H9 (cell line): ENCODE results near the gene SYNGR4. TPM values are rescaled to one million over a fixed set of nuclear protein-coding genes. Genes with fewer than 3 reads are reported as not detected.
"Not testable (repeated sequence)": the region's sequence is repeated elsewhere in the genome, so short reads cannot be mapped to it uniquely, and the experiment has no call there.

Experiments used
- DNase-seq: peaks from one replicate; pipeline ENCODE4 v3.0.0-alpha.2; 2017
- H2AFZ ChIP-seq: one replicate; pipeline ENCODE4 v1.6.1; 2013; ENCODE audit warnings: mild to moderate bottlenecking, low read length, control low read depth, moderate library complexity
- H2AK5ac ChIP-seq: 2 replicates; pipeline ENCODE4 v1.6.1; 2013; ENCODE audit warnings: low read length, control low read depth, mixed read lengths; ENCODE audit not compliant: insufficient read length
- H2BK120ac ChIP-seq: one replicate; pipeline ENCODE4 v1.6.1; 2013; ENCODE audit warnings: low read depth, mild to moderate bottlenecking, low read length, control low read depth, inconsistent platforms; ENCODE audit not compliant: poor library complexity, severe bottlenecking
- H2BK12ac ChIP-seq: 2 replicates; pipeline ENCODE4 v1.6.1; 2013; ENCODE audit warnings: low read length, control low read depth, mixed read lengths, low read depth; ENCODE audit not compliant: insufficient read length
- H2BK15ac ChIP-seq: 2 replicates; pipeline ENCODE4 v1.6.1; 2013; ENCODE audit warnings: low read depth, low read length, control low read depth
- H2BK20ac ChIP-seq: one replicate; pipeline ENCODE4 v1.6.1; 2013; ENCODE audit warnings: low read depth, mild to moderate bottlenecking, low read length, control low read depth, inconsistent platforms; ENCODE audit not compliant: poor library complexity, severe bottlenecking
- H2BK5ac ChIP-seq: 2 replicates; pipeline ENCODE4 v1.6.1; 2013; ENCODE audit warnings: low read length, control low read depth, mixed read lengths; ENCODE audit not compliant: insufficient read length
- H3K14ac ChIP-seq: 2 replicates; pipeline ENCODE4 v1.6.1; 2013; ENCODE audit warnings: low read length, control low read depth; ENCODE audit not compliant: insufficient read depth
- H3K18ac ChIP-seq: 2 replicates; pipeline ENCODE4 v1.6.1; 2013; ENCODE audit warnings: low read depth, mild to moderate bottlenecking, mixed read lengths, low read length, control low read depth; ENCODE audit not compliant: insufficient read length
- H3K23ac ChIP-seq: 2 replicates; pipeline ENCODE4 v1.6.1; 2013; ENCODE audit warnings: low read length, control low read depth, mixed read lengths, low read depth; ENCODE audit not compliant: insufficient read length
- H3K23me2 ChIP-seq: 2 replicates; pipeline ENCODE4 v1.6.1; 2013; ENCODE audit warnings: low read depth, mild to moderate bottlenecking, mixed read lengths, low read length, control low read depth; ENCODE audit not compliant: insufficient read length, poor library complexity, severe bottlenecking
- H3K27ac ChIP-seq: 2 replicates; pipeline ENCODE4 v1.5.1; 2013; ENCODE audit warnings: low read length, control low read depth, mixed read lengths, low read depth; ENCODE audit not compliant: insufficient read length
- H3K27me3 ChIP-seq: 2 replicates; pipeline ENCODE4 v1.6.1; 2013; ENCODE audit warnings: low read length, control low read depth, inconsistent platforms; ENCODE audit not compliant: insufficient read depth
- H3K4ac ChIP-seq: 2 replicates; pipeline ENCODE4 v1.6.1; 2013; ENCODE audit warnings: low read depth, mild to moderate bottlenecking, control low read depth, inconsistent platforms, low read length, moderate library complexity
- H3K4me1 ChIP-seq: 2 replicates; pipeline ENCODE4 v1.6.1; 2013; ENCODE audit warnings: low read length, control low read depth, inconsistent platforms; ENCODE audit not compliant: insufficient read depth
- H3K4me2 ChIP-seq: 2 replicates; pipeline ENCODE4 v1.6.1; 2013; ENCODE audit warnings: low read length, control low read depth, mixed read lengths; ENCODE audit not compliant: insufficient read length, insufficient read depth
- H3K56ac ChIP-seq: 2 replicates; pipeline ENCODE4 v1.6.1; 2013; ENCODE audit warnings: low read depth, mild to moderate bottlenecking, mixed read lengths, low read length, control low read depth; ENCODE audit not compliant: insufficient read length
- H3K79me1 ChIP-seq: 2 replicates; pipeline ENCODE4 v1.6.1; 2013; ENCODE audit warnings: low read depth, mild to moderate bottlenecking, moderate library complexity, low read length, control low read depth, inconsistent platforms; ENCODE audit not compliant: insufficient read depth, poor library complexity, severe bottlenecking
- H3K79me2 ChIP-seq: 2 replicates; pipeline ENCODE4 v1.6.1; 2013; ENCODE audit warnings: low read length, control low read depth, inconsistent platforms; ENCODE audit not compliant: insufficient read depth
- H3K9ac ChIP-seq: 2 replicates; pipeline ENCODE4 v1.6.1; 2013; ENCODE audit warnings: low read length, control low read depth, mixed read lengths; ENCODE audit not compliant: insufficient read length; ENCODE audit errors: extremely low read depth
- H3K9me3 ChIP-seq: one replicate; pipeline ENCODE4 v1.6.1; 2013; ENCODE audit warnings: low read depth, low read length, inconsistent platforms; ENCODE audit not compliant: control insufficient read depth
- H3T11ph ChIP-seq: one replicate; pipeline ENCODE4 v1.6.1; 2013; ENCODE audit warnings: mild to moderate bottlenecking, low read length, control low read depth, inconsistent platforms
- H4K20me1 ChIP-seq: one replicate; pipeline ENCODE4 v1.6.1; 2013; ENCODE audit not compliant: control insufficient read depth, insufficient read length, insufficient read depth
- H4K5ac ChIP-seq: 2 replicates; pipeline ENCODE4 v1.6.1; 2013; ENCODE audit warnings: low read depth, mild to moderate bottlenecking, mixed read lengths, low read length, control low read depth; ENCODE audit not compliant: insufficient read length
- H4K8ac ChIP-seq: replicated peaks from 2 replicates; pipeline ENCODE4 v1.6.1; 2013; ENCODE audit warnings: low read length, control low read depth, mixed read lengths, low read depth; ENCODE audit not compliant: insufficient read length
- H4K91ac ChIP-seq: 2 replicates; pipeline ENCODE4 v1.6.1; 2013; ENCODE audit warnings: low read depth, mild to moderate bottlenecking, moderate library complexity, mixed read lengths, low read length, control low read depth; ENCODE audit not compliant: insufficient read length
- H3K27ac Mint-ChIP-seq, 3 experiments: 2 replicates in 2 of 3; 3 replicates in 1 of 3; pipeline ENCODE4 v1.8.0; 2020 to 2021; ENCODE audit warnings: mixed read lengths in 3 of 3, mild to moderate bottlenecking in 1 of 3, moderate library complexity in 1 of 3
- H3K27me3 Mint-ChIP-seq: 2 replicates; pipeline ENCODE4 v1.8.0; 2021; ENCODE audit warnings: low read depth, mild to moderate bottlenecking, moderate library complexity, mixed read lengths
- H3K36me3 Mint-ChIP-seq, 3 experiments: 2 replicates in 2 of 3; 3 replicates in 1 of 3; pipeline ENCODE4 v1.8.0; 2020 to 2021; ENCODE audit warnings: low read depth in 3 of 3, mixed read lengths in 3 of 3; ENCODE audit not compliant: insufficient read depth in 1 of 3
- H3K4me1 Mint-ChIP-seq, 2 experiments: 2 replicates each; pipeline ENCODE4 v1.8.0; 2020; ENCODE audit warnings: mixed read lengths in 2 of 2
- H3K4me3 Mint-ChIP-seq, 2 experiments: 2 replicates in 1 of 2; 3 replicates in 1 of 2; pipeline ENCODE4 v1.8.0; 2020 to 2021; ENCODE audit warnings: mild to moderate bottlenecking in 2 of 2, mixed read lengths in 2 of 2, moderate library complexity in 1 of 2
- H3K9me3 Mint-ChIP-seq, 2 experiments: 2 replicates in 1 of 2; 3 replicates in 1 of 2; pipeline ENCODE4 v1.8.0; 2020; ENCODE audit warnings: mild to moderate bottlenecking in 2 of 2, mixed read lengths in 2 of 2, moderate library complexity in 1 of 2
- WGBS: extraction: QIAGEN DNeasy Blood & Tissue Kit; methylation state at CpG from one replicate; pipeline ENCODE4 v1.1.7; 2013; ENCODE audit warnings: missing lambda C conversion rate, low lambda C conversion rate, mixed read lengths; ENCODE audit not compliant: insufficient read length; ENCODE audit errors: extremely low coverage; 5-methylcytosine and 5-hydroxymethylcytosine counted together
- total RNA-seq: library from RNA; stranded (reverse); gene quantifications from 2 replicates; pipeline ENCODE4 v1.2.1, GENCODE V29; 2021
- TF ChIP-seq, protein P1 (sequence below): fragments of 200-600 bp; sonication (generic); conservative IDR thresholded peaks from 3 replicates; pipeline ENCODE4 v1.8.0; 2021; ENCODE audit warnings: antibody characterized with exemption, mild to moderate bottlenecking

Gene SYNGR4
- total RNA-seq, 1 experiment from 2014 or later: 0.31 TPM

GRCh38 chr19:48371367-48371766, 7.2 kb downstream of the SYNGR4 start:
- Mint-ChIP-seq H3K36me3 (no peaks in the 10 kb centered on the region), H3K9me3 (no peaks in the 10 kb centered on the region), H3K27ac (no peak overlapping the region; a peak in 1 of 7 replicates), H3K4me1 (peaks cover 5 to 16% of the 10 kb centered on the region in 2 experiments; a peak in 3 of 4 replicates), H3K4me3 (no peak overlapping the region), H3K27me3 (peaks cover 47% of the 10 kb centered on the region)
- Histone ChIP-seq H3K14ac (no peak overlapping the region), H3K18ac (no peak overlapping the region), H3K4ac (no peak overlapping the region), H4K5ac (no peak overlapping the region), H3K56ac (no peak overlapping the region), H3K4me2 (no peak overlapping the region), H4K8ac (no peak overlapping the region), H3K27me3 (no peaks in the 10 kb centered on the region; the same call in 1 of the 2 replicates), H2BK20ac (no peak overlapping the region), H3K9me3 (no peaks in the 10 kb centered on the region), H2BK120ac (no peak overlapping the region), H3T11ph (no peak overlapping the region), H3K23me2 (no peaks in the 10 kb centered on the region), H2BK5ac (no peak overlapping the region), H3K4me1 (no peaks in the 10 kb centered on the region), H2BK12ac (no peak overlapping the region), H2AK5ac (no peak overlapping the region), H2BK15ac (no peak overlapping the region), H4K91ac (no peak overlapping the region), H3K9ac (no peak overlapping the region), H3K79me2 (0 out of 2 replicates have a peak, but pooled peaks cover 1% of the 10 kb centered on the region), H3K79me1 (no peaks in the 10 kb centered on the region), H4K20me1 (no peaks in the 10 kb centered on the region), H2AFZ (no peak overlapping the region), H3K23ac (no peak overlapping the region), H3K27ac (no peak overlapping the region)
- DNase-seq: no peak
- TF ChIP-seq, protein P1, sequence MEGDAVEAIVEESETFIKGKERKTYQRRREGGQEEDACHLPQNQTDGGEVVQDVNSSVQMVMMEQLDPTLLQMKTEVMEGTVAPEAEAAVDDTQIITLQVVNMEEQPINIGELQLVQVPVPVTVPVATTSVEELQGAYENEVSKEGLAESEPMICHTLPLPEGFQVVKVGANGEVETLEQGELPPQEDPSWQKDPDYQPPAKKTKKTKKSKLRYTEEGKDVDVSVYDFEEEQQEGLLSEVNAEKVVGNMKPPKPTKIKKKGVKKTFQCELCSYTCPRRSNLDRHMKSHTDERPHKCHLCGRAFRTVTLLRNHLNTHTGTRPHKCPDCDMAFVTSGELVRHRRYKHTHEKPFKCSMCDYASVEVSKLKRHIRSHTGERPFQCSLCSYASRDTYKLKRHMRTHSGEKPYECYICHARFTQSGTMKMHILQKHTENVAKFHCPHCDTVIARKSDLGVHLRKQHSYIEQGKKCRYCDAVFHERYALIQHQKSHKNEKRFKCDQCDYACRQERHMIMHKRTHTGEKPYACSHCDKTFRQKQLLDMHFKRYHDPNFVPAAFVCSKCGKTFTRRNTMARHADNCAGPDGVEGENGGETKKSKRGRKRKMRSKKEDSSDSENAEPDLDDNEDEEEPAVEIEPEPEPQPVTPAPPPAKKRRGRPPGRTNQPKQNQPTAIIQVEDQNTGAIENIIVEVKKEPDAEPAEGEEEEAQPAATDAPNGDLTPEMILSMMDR: no peak
- no CpG with 5 or more reads among the region's 7 CpGs for WGBS

- H3K9me3 ChIP-seq, H4K20me1 ChIP-seq, H3K4me3 Mint-ChIP-seq, H3K23ac ChIP-seq, H3K23me2 ChIP-seq, H3K27ac ChIP-seq, H2BK12ac ChIP-seq, H3K4ac ChIP-seq, H2AFZ ChIP-seq, H3K79me2 ChIP-seq, H3K56ac ChIP-seq, H2BK120ac ChIP-seq, H3K27ac Mint-ChIP-seq, H3K36me3 Mint-ChIP-seq, H2BK5ac ChIP-seq, DNase-seq, H3K4me1 ChIP-seq, H3K4me2 ChIP-seq, H3K27me3 ChIP-seq, H4K8ac ChIP-seq, H3T11ph ChIP-seq, H4K91ac ChIP-seq, H2BK20ac ChIP-seq, H2AK5ac ChIP-seq, H3K18ac ChIP-seq, H4K5ac ChIP-seq, H2BK15ac ChIP-seq, H3K79me1 ChIP-seq, H3K9ac ChIP-seq, H3K9me3 Mint-ChIP-seq, H3K14ac ChIP-seq: not testable (repeated sequence)
- peaks cover 5 to 16% of the 10 kb centered on the region in 2 experiments; a peak in 3 of 4 replicates for H3K4me1 Mint-ChIP-seq
- H3K27me3 Mint-ChIP-seq: peaks cover 47% of the 10 kb centered on the region
- no CpG with 5 or more reads among the region's 5 CpGs for whole genome bisulfite sequencing
These were observed 7.6 kb downstream of the SYNGR4 start for GRCh38 chr19:48371771-48372170.
